ENCODE data around the gene CKB. TPM values are rescaled to one million over a fixed set of nuclear protein-coding genes. Genes with fewer than 3 reads are reported as not detected.

CKB gene
- total RNA-seq, 2 experiments from 2014 or later: 0.82 to 3.0 TPM

GRCh38 chr14:103551338-103551762 lies 28.7 kb upstream of the CKB start:
- POLR2A ChIA-PET: interaction anchor here (0.6 kb wide), 1 partner anchor 163 kb away, joined by 3 read pairs; no protein-coding TSS in a partner anchor
- peaks cover under 1% of the 10 kb centered on the region; the same call in 1 of the 2 replicates for H3K79me2 ChIP-seq (ENCODE audit: insufficient read depth, low read depth, low read length)
- TF ChIP-seq CTCF (conservative IDR thresholded peaks at IDR 0.05; ENCODE audit: low read length): no peak
- no peak for TF ChIP-seq EZH2phosphoT487 (IDR thresholded peaks at IDR 0.05; ENCODE audit: borderline replicate concordance, low read depth, low read length)

GRCh38 chr14:103550451-103551337 lies 28.1 kb upstream of the CKB start:
- intact Hi-C loops (cut with micrococcal nuclease; ENCODE audit: unreplicated experiment): no loop called here
- no peaks in the 10 kb centered on the region for H3K9me3 ChIP-seq (ENCODE audit: low read length)
- ChIA-PET POLR2A (interaction anchor here (0.6 kb wide), 1 partner anchor 164 kb away, joined by 3 read pairs; no protein-coding TSS in a partner anchor), CTCF (ENCODE audit: unreplicated experiment) (interaction anchor here (0.6 kb wide), 1 partner anchor 29 kb away, joined by 3 read pairs; no protein-coding TSS in a partner anchor)
- H3K4me3 ChIP-seq (ENCODE audit: low read depth, low read length, poor library complexity, severe bottlenecking): no peak overlapping the region
- no peak for DNase-seq (ENCODE audit: low spot score)
- H3K27ac ChIP-seq (ENCODE audit: low read depth, low read length, poor library complexity, severe bottlenecking): no peak overlapping the region
- no peaks in the 10 kb centered on the region for H3K79me2 ChIP-seq (ENCODE audit: insufficient read depth, low read depth, low read length)
- BruUV-seq (replicated peaks): no TSS peak
- no peaks in the 10 kb centered on the region for H3K4me1 ChIP-seq (ENCODE audit: insufficient read depth, low read length, poor library complexity, severe bottlenecking)
- TF ChIP-seq EZH2phosphoT487 (IDR thresholded peaks at IDR 0.05; ENCODE audit: borderline replicate concordance, low read depth, low read length) (no peak), CTCF (conservative IDR thresholded peaks at IDR 0.05; ENCODE audit: low read length) (no peak)
- no peaks in the 10 kb centered on the region for H3K36me3 ChIP-seq (ENCODE audit: insufficient read depth, low read length)
- H3K9me2 ChIP-seq (ENCODE audit: insufficient read depth, low read length): no peaks in the 10 kb centered on the region
- H3K4me2 ChIP-seq (ENCODE audit: low read length): no peak overlapping the region
- no peaks in the 10 kb centered on the region for H4K20me1 ChIP-seq (ENCODE audit: insufficient read depth, low read length)
- no peak overlapping the region for H2AFZ ChIP-seq (ENCODE audit: low read length)

More at GRCh38 chr14:103551338-103551762, 28.7 kb upstream of the CKB start:
- H3K9me3 ChIP-seq (ENCODE audit: low read length): no peaks in the 10 kb centered on the region
- no peak overlapping the region for H3K27ac ChIP-seq (ENCODE audit: low read depth, low read length, poor library complexity, severe bottlenecking)
- intact Hi-C loops (cut with micrococcal nuclease; ENCODE audit: unreplicated experiment): no loop called here
- CTCF ChIA-PET (ENCODE audit: unreplicated experiment): no interaction called here
- no peaks in the 10 kb centered on the region for H3K9me2 ChIP-seq (ENCODE audit: insufficient read depth, low read length)
- DNase-seq (ENCODE audit: low spot score): no peak
- peaks cover under 1% of the 10 kb centered on the region; the same call in 1 of the 2 replicates for H3K36me3 ChIP-seq (ENCODE audit: insufficient read depth, low read length)
- no peaks in the 10 kb centered on the region for H4K20me1 ChIP-seq (ENCODE audit: insufficient read depth, low read length)
- no peak overlapping the region for H3K4me2 ChIP-seq (ENCODE audit: low read length)
- no TSS peak for BruUV-seq (replicated peaks)
- no peak overlapping the region for H2AFZ ChIP-seq (ENCODE audit: low read length)
- no peaks in the 10 kb centered on the region for H3K4me1 ChIP-seq (ENCODE audit: insufficient read depth, low read length, poor library complexity, severe bottlenecking)
- no peak overlapping the region for H3K4me3 ChIP-seq (ENCODE audit: low read depth, low read length, poor library complexity, severe bottlenecking)

Measured in OCI-LY7 (cell line).